ENCODE measurements around the gene MRAP2. TPM values are rescaled to one million over a fixed set of nuclear protein-coding genes. Genes with fewer than 3 reads are reported as not detected.
"Not testable (repeated sequence)": the region's sequence is repeated elsewhere in the genome, so short reads cannot be mapped to it uniquely, and the experiment has no call there.

Gene MRAP2
- total RNA-seq, 2 donors from 2014 or later = 10.6 to 11.5 TPM

DNA sequence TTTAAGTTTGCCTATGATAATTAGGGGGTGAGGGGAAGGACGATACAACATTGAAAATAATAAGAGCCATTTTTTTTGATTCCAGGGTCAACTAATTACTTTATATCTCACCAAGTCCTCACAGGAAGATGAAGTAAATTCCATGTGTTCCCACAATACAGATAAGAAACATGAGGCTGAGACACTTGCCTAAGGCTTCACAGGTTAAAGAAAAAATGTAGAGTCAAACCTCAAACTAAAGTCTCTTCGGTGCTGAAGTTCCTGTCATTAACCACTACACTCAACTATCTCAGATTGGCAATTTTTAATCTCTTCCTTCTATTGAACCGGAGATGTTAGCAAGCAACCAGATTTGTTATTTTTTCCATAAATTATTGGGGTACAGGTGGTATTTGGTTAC, 33.0 kb downstream of the MRAP2 start:
- Histone ChIP-seq H3K9me3 (no peaks in the 10 kb centered on the region), H3K4me3 (no peak overlapping the region), H3K27ac (no peak overlapping the region), H3K4me1 (replicated peaks) (no peaks in the 10 kb centered on the region), H3K27me3 (replicated peaks; ENCODE audit: insufficient read depth) (no peaks in the 10 kb centered on the region), H3K36me3 (no peaks in the 10 kb centered on the region)
- intact Hi-C loops (cut with DNase I) = no loop called here
- WGBS = 72% methylated on average over 3 of the region's 3 CpGs
- no peak for DNase-seq (ENCODE audit: low spot score)
- no peak for TF ChIP-seq POLR2AphosphoS5 (IDR thresholded peaks at IDR 0.05)
- TF ChIP-seq, protein P1, sequence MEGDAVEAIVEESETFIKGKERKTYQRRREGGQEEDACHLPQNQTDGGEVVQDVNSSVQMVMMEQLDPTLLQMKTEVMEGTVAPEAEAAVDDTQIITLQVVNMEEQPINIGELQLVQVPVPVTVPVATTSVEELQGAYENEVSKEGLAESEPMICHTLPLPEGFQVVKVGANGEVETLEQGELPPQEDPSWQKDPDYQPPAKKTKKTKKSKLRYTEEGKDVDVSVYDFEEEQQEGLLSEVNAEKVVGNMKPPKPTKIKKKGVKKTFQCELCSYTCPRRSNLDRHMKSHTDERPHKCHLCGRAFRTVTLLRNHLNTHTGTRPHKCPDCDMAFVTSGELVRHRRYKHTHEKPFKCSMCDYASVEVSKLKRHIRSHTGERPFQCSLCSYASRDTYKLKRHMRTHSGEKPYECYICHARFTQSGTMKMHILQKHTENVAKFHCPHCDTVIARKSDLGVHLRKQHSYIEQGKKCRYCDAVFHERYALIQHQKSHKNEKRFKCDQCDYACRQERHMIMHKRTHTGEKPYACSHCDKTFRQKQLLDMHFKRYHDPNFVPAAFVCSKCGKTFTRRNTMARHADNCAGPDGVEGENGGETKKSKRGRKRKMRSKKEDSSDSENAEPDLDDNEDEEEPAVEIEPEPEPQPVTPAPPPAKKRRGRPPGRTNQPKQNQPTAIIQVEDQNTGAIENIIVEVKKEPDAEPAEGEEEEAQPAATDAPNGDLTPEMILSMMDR (IDR thresholded peaks at IDR 0.05) = no peak
- TF ChIP-seq POLR2A (IDR thresholded peaks at IDR 0.05) = no peak

DNA sequence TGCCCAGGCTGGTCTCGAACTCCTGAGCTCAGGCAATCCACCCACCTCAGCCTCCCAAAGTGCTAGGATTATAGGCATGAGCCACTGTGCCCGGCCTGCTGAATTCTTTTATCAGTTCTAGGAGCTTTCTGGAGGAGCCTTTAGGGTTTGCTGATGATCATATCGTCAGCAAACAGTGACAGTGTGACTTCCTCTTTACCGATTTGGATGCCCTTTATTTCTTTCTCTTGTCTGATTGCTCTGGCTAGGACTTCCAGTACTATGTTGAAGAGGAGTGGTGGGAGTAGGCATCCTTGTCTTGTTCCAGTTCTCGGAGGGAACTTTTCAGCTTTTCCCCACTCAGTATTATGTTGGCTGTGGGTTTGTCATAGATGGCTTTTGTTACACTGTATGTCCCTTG, 35.3 kb downstream of the MRAP2 start:
- intact Hi-C loops (cut with DNase I); H3K4me3 ChIP-seq; H3K27ac ChIP-seq; H3K4me1 ChIP-seq (replicated peaks); H3K36me3 ChIP-seq; H3K9me3 ChIP-seq; DNase-seq (ENCODE audit: low spot score); H3K27me3 ChIP-seq (replicated peaks; ENCODE audit: insufficient read depth): not testable (repeated sequence)
- 95% methylated on average over 5 of the region's 5 CpGs for WGBS

DNA sequence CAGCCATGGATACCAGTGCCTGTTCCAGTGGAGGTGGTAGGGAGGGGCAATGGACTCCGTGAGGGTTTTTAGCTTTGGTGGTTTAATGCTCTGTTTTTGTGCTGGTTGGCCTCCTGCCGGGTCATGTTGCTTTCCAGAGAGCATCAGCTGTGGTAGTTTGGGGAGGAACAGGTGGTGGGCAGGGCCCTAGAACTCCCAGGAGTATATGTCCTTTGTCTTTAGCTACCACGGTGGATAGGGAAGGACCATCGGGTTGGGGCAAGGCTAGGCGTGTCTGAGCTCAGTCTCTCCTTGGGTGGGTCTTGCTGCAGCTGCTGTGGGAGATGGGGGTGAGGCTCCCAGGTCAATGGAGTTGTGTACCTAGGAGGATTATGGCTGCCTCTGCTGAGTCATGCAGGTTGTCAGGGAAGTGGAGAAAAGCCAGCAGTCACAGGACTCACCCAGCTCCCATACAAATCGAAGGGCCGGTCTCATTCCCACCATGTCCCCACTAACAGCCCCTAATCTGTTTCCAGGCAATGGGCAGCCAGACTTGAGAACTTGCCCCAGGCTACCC, 38.9 kb downstream of the MRAP2 start:
- Histone ChIP-seq H3K27me3 (replicated peaks; ENCODE audit: insufficient read depth) (no peaks in the 10 kb centered on the region), H3K4me3 (no peak overlapping the region), H3K27ac (no peak overlapping the region), H3K36me3 (no peaks in the 10 kb centered on the region), H3K9me3 (no peaks in the 10 kb centered on the region), H3K4me1 (replicated peaks) (no peaks in the 10 kb centered on the region)
- WGBS = 83% methylated on average over 7 of the region's 7 CpGs
- no peak for DNase-seq (ENCODE audit: low spot score)
- intact Hi-C loops (cut with DNase I) = loop anchor here (5.0 kb wide), 1 partner anchor 45 kb away; no protein-coding TSS in a partner anchor
- no peak for TF ChIP-seq POLR2AphosphoS5 (IDR thresholded peaks at IDR 0.05)
- TF ChIP-seq, protein P1 (IDR thresholded peaks at IDR 0.05) = no peak
- no peak for TF ChIP-seq POLR2A (IDR thresholded peaks at IDR 0.05)

DNA sequence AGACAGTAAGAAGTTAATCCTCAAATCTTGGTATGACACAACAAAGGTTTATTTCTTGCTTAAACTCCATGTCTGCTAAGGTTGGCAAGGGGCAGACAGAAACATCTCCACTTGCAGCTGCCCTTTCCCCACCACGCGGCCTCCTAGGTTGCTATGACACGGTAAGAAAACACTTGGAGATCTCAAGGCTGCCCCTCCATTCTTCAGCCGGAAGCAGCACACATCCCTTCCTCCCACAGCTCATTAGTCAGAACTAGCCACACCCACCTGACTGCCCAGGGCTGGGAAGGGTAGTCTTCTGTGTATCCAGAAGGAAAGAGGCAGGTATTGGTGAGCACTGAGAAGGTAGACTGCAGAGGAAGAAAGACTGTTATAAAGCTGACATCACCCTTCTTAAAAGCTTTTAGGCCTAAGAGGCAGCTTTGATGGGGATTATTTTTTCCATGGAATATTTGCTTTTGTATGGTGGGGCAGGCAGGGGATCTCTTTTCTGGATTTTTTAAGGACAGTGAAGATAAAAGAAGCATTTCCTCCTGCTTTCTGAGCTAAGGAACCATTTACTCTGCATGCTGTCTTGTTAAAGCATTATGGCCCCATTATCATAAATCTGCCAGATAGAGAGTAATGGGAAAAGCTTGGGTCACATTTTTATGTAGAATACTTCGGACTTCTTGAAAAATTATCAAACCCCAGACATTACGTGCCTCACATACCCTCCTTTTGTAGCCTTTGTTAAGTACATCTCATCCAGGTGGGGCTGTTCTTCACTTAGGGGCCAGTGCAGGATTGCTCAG, 41.6 kb downstream of the MRAP2 start:
- no peak overlapping the region for H3K27ac ChIP-seq
- intact Hi-C loops (cut with DNase I) = loop anchor here (5.0 kb wide), 1 partner anchor 42 kb away; no protein-coding TSS in a partner anchor
- WGBS = 38% methylated on average over 6 of the region's 6 CpGs

DNA sequence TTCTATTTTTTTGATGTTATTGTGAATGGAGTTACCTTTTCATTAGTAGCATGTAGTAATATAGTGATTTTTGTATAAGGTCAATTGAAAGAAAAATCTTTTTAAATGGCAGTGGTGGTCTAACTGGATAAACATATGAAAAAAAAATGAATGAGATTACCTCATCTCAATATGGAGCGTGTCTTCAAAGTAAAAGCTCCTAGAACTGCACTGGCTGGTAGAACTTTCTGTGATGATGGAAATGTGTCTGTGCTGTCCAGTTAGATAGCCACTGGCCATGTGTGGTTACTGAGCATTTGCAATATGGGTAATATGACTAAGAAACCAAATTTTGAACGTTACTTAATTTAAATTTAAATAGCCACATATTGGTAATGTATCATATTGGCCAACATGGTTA, 44.1 kb downstream of the MRAP2 start:
- no peak for DNase-seq (ENCODE audit: low spot score)
- Histone ChIP-seq H3K9me3 (no peaks in the 10 kb centered on the region), H3K27ac (no peak overlapping the region), H3K4me1 (replicated peaks) (no peaks in the 10 kb centered on the region), H3K27me3 (replicated peaks; ENCODE audit: insufficient read depth) (no peaks in the 10 kb centered on the region), H3K4me3 (no peak overlapping the region), H3K36me3 (no peaks in the 10 kb centered on the region)
- TF ChIP-seq, protein P1 (IDR thresholded peaks at IDR 0.05) = no peak
- no peak for TF ChIP-seq POLR2AphosphoS5 (IDR thresholded peaks at IDR 0.05)
- TF ChIP-seq POLR2A (IDR thresholded peaks at IDR 0.05) = no peak
- intact Hi-C loops (cut with DNase I) = no loop called here
- WGBS = 91% methylated on average over 2 of the region's 2 CpGs

More for the DNA sequence above, 41.6 kb downstream of the MRAP2 start:
- Histone ChIP-seq H3K4me3 (no peak overlapping the region), H3K27me3 (replicated peaks; ENCODE audit: insufficient read depth) (no peaks in the 10 kb centered on the region), H3K9me3 (no peaks in the 10 kb centered on the region), H3K4me1 (replicated peaks) (no peaks in the 10 kb centered on the region), H3K36me3 (no peaks in the 10 kb centered on the region)
- TF ChIP-seq POLR2AphosphoS5 (IDR thresholded peaks at IDR 0.05) (no peak), POLR2A (IDR thresholded peaks at IDR 0.05) (no peak)
- TF ChIP-seq, protein P1 (IDR thresholded peaks at IDR 0.05) = no peak
- no peak for DNase-seq (ENCODE audit: low spot score)
